H9 (cell line): ENCODE data around the gene SSX4B. TPM values are rescaled to one million over a fixed set of nuclear protein-coding genes. Genes with fewer than 3 reads are reported as not detected.

ENCODE experiments used
- total RNA-seq: library from RNA; stranded (reverse); gene quantifications from 2 replicates; pipeline ENCODE4 v1.2.1, GENCODE V29; 2021

Gene SSX4B
- total RNA-seq, 1 experiment from 2014 or later = not detected

Other genes with a start within 250 kb of the SSX4B start
- gene SSX5, start 215.2 kb downstream of the SSX4B start, total RNA-seq = not detected in 2 replicates
- gene SSX1, start 156.6 kb downstream of the SSX4B start, total RNA-seq = not detected in 2 replicates
- gene SSX3, start 55.3 kb downstream of the SSX4B start, total RNA-seq = not detected in 2 replicates
- 0.29 TPM in 1 of 2 replicates, not detected in the other for gene SSX4, start 28.4 kb downstream of the SSX4B start, total RNA-seq
- 25.1 and 28.3 TPM in 2 replicates for gene SLC38A5, start 58.3 kb upstream of the SSX4B start, total RNA-seq
- gene FTSJ1, start 64.2 kb upstream of the SSX4B start, total RNA-seq = 49.4 and 52.8 TPM in 2 replicates
- 12.6 and 13.2 TPM in 2 replicates for gene PORCN, start 97.0 kb upstream of the SSX4B start, total RNA-seq
- gene EBP, start 109.8 kb upstream of the SSX4B start, total RNA-seq = 117 and 124 TPM in 2 replicates
- 9.6 and 10.2 TPM in 2 replicates for gene TBC1D25, start 127.8 kb upstream of the SSX4B start, total RNA-seq
- gene RBM3, start 162.5 kb upstream of the SSX4B start, total RNA-seq = 259 and 264 TPM in 2 replicates
- gene WDR13, start 185.5 kb upstream of the SSX4B start, total RNA-seq = 29.4 and 30.0 TPM in 2 replicates